Spleen (tissue), 7 donors: ENCODE data around the gene HNRNPC.
"Not testable (repeated sequence)": the region's sequence is repeated elsewhere in the genome, so short reads cannot be mapped to it uniquely, and the experiment has no call there.

Source experiments
- CTCF ChIP-seq, 11 experiments: fragments of 200-600 bp in 7 of 11; fragments of 450-650 bp in 4 of 11; sonication (generic) in 4 of 11; IDR thresholded peaks in 8 of 11; conservative IDR thresholded peaks in 3 of 11; 1 replicate in 7 of 11; 2 replicates in 4 of 11; pipeline versions ENCODE4 v1.4.0 to v1.8.0; 2016 to 2021; ENCODE audit warnings: antibody characterized with exemption in 11 of 11, inconsistent platforms in 4 of 11, mild to moderate bottlenecking in 1 of 11
- POLR2AphosphoS5 ChIP-seq, 3 donors: sonication (generic); formaldehyde crosslinking; IDR thresholded peaks; one replicate each; pipeline ENCODE4 v1.5.1; 2017; ENCODE audit warnings: antibody characterized with exemption in 3 of 3
- donor health status: DM: no; HTN: no; CAD: no; lungs with moderate emphysema.
- donor health status: DM: no; HTN: no; CAD: no.
- donor health status: DM: no; HTN: no; CAD: no.

- not testable (repeated sequence) for TF ChIP-seq POLR2AphosphoS5 (IDR thresholded peaks at IDR 0.05); CTCF (IDR thresholded peaks at IDR 0.05 in 8 of 11, conservative IDR thresholded peaks at IDR 0.05 in 3 of 11)
Measured at GRCh38 chr14:21212824-21213223, 56.4 kb downstream of the HNRNPC start.
